ENCODE measurements around the gene ACADVL. TPM values are rescaled to one million over a fixed set of nuclear protein-coding genes. Genes with fewer than 3 reads are reported as not detected.

Gene ACADVL
- total RNA-seq, 1 experiment from 2014 or later: 558 TPM

- Histone ChIP-seq H3K9ac (ENCODE audit: low read length) (0 out of 2 replicates have a peak overlapping the region, but pooled peaks have one; percentile 3), H3F3A (ENCODE audit: low read length, unreplicated experiment) (no peaks in the 10 kb centered on the region), H3K9me3 (ENCODE audit: low read length) (no peaks in the 10 kb centered on the region), H3K4me1 (ENCODE audit: insufficient read depth, low read length) (peaks cover 23% of the 10 kb centered on the region), H4K20me1 (ENCODE audit: low read length) (no peaks in the 10 kb centered on the region), H3K4me3 (ENCODE audit: low read length) (peak overlapping the region; percentile 63), H3K79me2 (ENCODE audit: low read length) (peaks cover 29% of the 10 kb centered on the region), H3K9me2 (replicated peaks; ENCODE audit: low read length) (no peaks in the 10 kb centered on the region), H3K36me3 (ENCODE audit: low read depth, low read length) (no peaks in the 10 kb centered on the region), H3K4me2 (ENCODE audit: low read length) (peak overlapping the region; percentile 82), H2AFZ (ENCODE audit: low read length) (peak overlapping the region; percentile 58), H3K27me3 (ENCODE audit: low read length) (no peaks in the 10 kb centered on the region), H3K27ac (ENCODE audit: low read length) (no peak overlapping the region)
- CTCF ChIA-PET: interaction anchor here (0.6 kb wide), 3 partner anchors 35 to 168 kb away, joined by 3 read pairs; no protein-coding TSS in a partner anchor
- POLR2A ChIA-PET (ENCODE audit: unreplicated experiment): no interaction called here
- ATAC-seq: peak; percentile 80
- peak; percentile 51 for TF ChIP-seq CTCF (conservative IDR thresholded peaks at IDR 0.05; ENCODE audit: low read depth, low read length)
- TF ChIP-seq EZH2phosphoT487 (IDR thresholded peaks at IDR 0.05; ENCODE audit: borderline replicate concordance, low read length): no peak
- no peak for TF ChIP-seq EZH2 (IDR thresholded peaks at IDR 0.05; ENCODE audit: low read length, unreplicated experiment)
- intact Hi-C loops (cut with micrococcal nuclease): no loop called here
- BruUV-seq (replicated peaks): no TSS peak
- DNase-seq: peak; percentile 96
Observed at GRCh38 chr17:7214300-7215135, 5.2 kb upstream of the ACADVL start.

- H4K20me1 ChIP-seq (ENCODE audit: low read length): no peaks in the 10 kb centered on the region
- POLR2A ChIA-PET (ENCODE audit: unreplicated experiment): no interaction called here
Observed at GRCh38 chr17:7215136-7215638, 4.6 kb upstream of the ACADVL start.

More at GRCh38 chr17:7215136-7215638, 4.6 kb upstream of the ACADVL start:
- DNase-seq (peak; percentile 86), ATAC-seq (no peak)
- Histone ChIP-seq H3K27me3 (ENCODE audit: low read length) (no peaks in the 10 kb centered on the region), H3K9me2 (replicated peaks; ENCODE audit: low read length) (no peaks in the 10 kb centered on the region), H3K36me3 (ENCODE audit: low read depth, low read length) (no peaks in the 10 kb centered on the region), H3K4me3 (ENCODE audit: low read length) (peak overlapping the region; percentile 63; the same call in 1 of the 2 replicates), H2AFZ (ENCODE audit: low read length) (no peak overlapping the region), H3K79me2 (ENCODE audit: low read length) (peaks cover 29% of the 10 kb centered on the region), H3K4me2 (ENCODE audit: low read length) (peak overlapping the region; percentile 82), H3K4me1 (ENCODE audit: insufficient read depth, low read length) (peaks cover 23% of the 10 kb centered on the region), H3K9me3 (ENCODE audit: low read length) (no peaks in the 10 kb centered on the region), H3K27ac (ENCODE audit: low read length) (no peak overlapping the region), H3F3A (ENCODE audit: low read length, unreplicated experiment) (no peaks in the 10 kb centered on the region), H3K9ac (ENCODE audit: low read length) (no peak overlapping the region)
- BruUV-seq (replicated peaks): no TSS peak
- intact Hi-C loops (cut with micrococcal nuclease): no loop called here
- CTCF ChIA-PET: interaction anchor here (0.7 kb wide), 1 partner anchor 179 kb away, joined by 4 read pairs; the partner anchor contains the start of gene SLC16A13
- TF ChIP-seq EZH2phosphoT487 (IDR thresholded peaks at IDR 0.05; ENCODE audit: borderline replicate concordance, low read length): no peak
- TF ChIP-seq CTCF (conservative IDR thresholded peaks at IDR 0.05; ENCODE audit: low read depth, low read length): no peak
- TF ChIP-seq EZH2 (IDR thresholded peaks at IDR 0.05; ENCODE audit: low read length, unreplicated experiment): no peak

All from PC-3 (cell line).